ENCODE measurements around the gene LCN12. TPM values are rescaled to one million over a fixed set of nuclear protein-coding genes. Genes with fewer than 3 reads are reported as not detected.
A peak's percentile ranks its signal among the peaks of the same experiment; 100 is the strongest.

The LCN12 gene
- total RNA-seq, 1 experiment from 2014 or later, result 2.1 TPM

GRCh38 chr9:136985027-136985602 lies 33.0 kb downstream of the LCN12 start:
- H3K4me1 Mint-ChIP-seq, result peaks cover 2 to 7% of the 10 kb centered on the region in 2 experiments; a peak in 3 of 4 replicates
- Histone ChIP-seq H3K4me1 (ENCODE audit: insufficient read depth, low read length) (no peaks in the 10 kb centered on the region), H3K23ac (ENCODE audit: insufficient read length, low read depth, low read length) (no peak overlapping the region), H2BK5ac (ENCODE audit: insufficient read length, low read length) (no peak overlapping the region), H3K27ac (ENCODE audit: insufficient read length, low read depth, low read length) (no peak overlapping the region), H3K9ac (ENCODE audit: extremely low read depth, insufficient read length, low read length) (no peak overlapping the region), H3K27me3 (ENCODE audit: insufficient read depth, low read length) (no peaks in the 10 kb centered on the region), H3K18ac (ENCODE audit: insufficient read length, low read depth, low read length) (no peak overlapping the region), H4K5ac (ENCODE audit: insufficient read length, low read depth, low read length) (no peak overlapping the region), H3K4me2 (ENCODE audit: insufficient read depth, insufficient read length, low read length) (peak overlapping the region; percentile 9), H3T11ph (ENCODE audit: low read length) (no peak overlapping the region), H3K79me2 (ENCODE audit: insufficient read depth, low read length) (no peaks in the 10 kb centered on the region), H4K8ac (replicated peaks; ENCODE audit: insufficient read length, low read depth, low read length) (no peak overlapping the region), H4K91ac (ENCODE audit: insufficient read length, low read depth, low read length) (no peak overlapping the region), H2BK15ac (ENCODE audit: low read depth, low read length) (no peak overlapping the region), H2BK12ac (ENCODE audit: insufficient read length, low read depth, low read length) (no peak overlapping the region), H3K9me3 (ENCODE audit: control insufficient read depth, low read depth, low read length) (no peaks in the 10 kb centered on the region), H2AFZ (ENCODE audit: low read length) (no peak overlapping the region), H3K56ac (ENCODE audit: insufficient read length, low read depth, low read length) (no peak overlapping the region), H4K20me1 (ENCODE audit: control insufficient read depth, insufficient read depth, insufficient read length) (no peaks in the 10 kb centered on the region), H2AK5ac (ENCODE audit: insufficient read length, low read length) (no peak overlapping the region), H3K23me2 (ENCODE audit: insufficient read length, low read depth, low read length, poor library complexity, severe bottlenecking) (no peaks in the 10 kb centered on the region), H3K14ac (ENCODE audit: insufficient read depth, low read length) (no peak overlapping the region), H2BK20ac (ENCODE audit: low read depth, low read length, poor library complexity, severe bottlenecking) (no peak overlapping the region), H2BK120ac (ENCODE audit: low read depth, low read length, poor library complexity, severe bottlenecking) (no peak overlapping the region), H3K4ac (ENCODE audit: low read depth, low read length) (no peak overlapping the region), H3K79me1 (ENCODE audit: insufficient read depth, low read depth, low read length, poor library complexity, severe bottlenecking) (no peaks in the 10 kb centered on the region)
- H3K36me3 Mint-ChIP-seq (ENCODE audit: insufficient read depth in 1 of 3, low read depth in 3 of 3), result peaks cover 0 to 3% (median 0%) of the 10 kb centered on the region in 3 experiments; a peak in 1 of 7 replicates
- H3K9me3 Mint-ChIP-seq, result no peaks in the 10 kb centered on the region
- no peak for DNase-seq
- no CpG with 5 or more reads among the region's 48 CpGs for WGBS (ENCODE audit: extremely low coverage, insufficient read length, low lambda C conversion rate)
- H3K4me3 Mint-ChIP-seq, result no peak overlapping the region
- no peak for TF ChIP-seq CTCF (conservative IDR thresholded peaks at IDR 0.05)
- peaks cover 11% of the 10 kb centered on the region for H3K27me3 Mint-ChIP-seq (ENCODE audit: low read depth)
- no peak overlapping the region for H3K27ac Mint-ChIP-seq
